Limb (tissue), 2 donors: ENCODE measurements around the gene C1orf159.
"Not testable (repeated sequence)": the region's sequence is repeated elsewhere in the genome, so short reads cannot be mapped to it uniquely, and the experiment has no call there.

Source experiments
- DNase-seq, 2 donors: peaks; one replicate each; pipeline ENCODE4 v3.0.0-alpha.2; 2016; ENCODE audit errors: extremely low spot score in 2 of 2

Gene C1orf159

GRCh38 chr1:1149416-1149815 lies 33.5 kb upstream of the C1orf159 start:
- DNase-seq = no peak

- DNase-seq = no peak
Observed at GRCh38 chr1:1148569-1148968, 32.7 kb upstream of the C1orf159 start.

- no peak for DNase-seq
Observed at GRCh38 chr1:1148061-1148460, 32.2 kb upstream of the C1orf159 start.

- no peak for DNase-seq
Observed at GRCh38 chr1:1146596-1146995, 30.7 kb upstream of the C1orf159 start.

GRCh38 chr1:1146026-1146425 lies 30.1 kb upstream of the C1orf159 start:
- no peak for DNase-seq

- DNase-seq = no peak
Observed at GRCh38 chr1:1145547-1145914, 29.6 kb upstream of the C1orf159 start.

- DNase-seq = no peak
Observed at GRCh38 chr1:1144843-1145546, 29.1 kb upstream of the C1orf159 start.

DNA sequence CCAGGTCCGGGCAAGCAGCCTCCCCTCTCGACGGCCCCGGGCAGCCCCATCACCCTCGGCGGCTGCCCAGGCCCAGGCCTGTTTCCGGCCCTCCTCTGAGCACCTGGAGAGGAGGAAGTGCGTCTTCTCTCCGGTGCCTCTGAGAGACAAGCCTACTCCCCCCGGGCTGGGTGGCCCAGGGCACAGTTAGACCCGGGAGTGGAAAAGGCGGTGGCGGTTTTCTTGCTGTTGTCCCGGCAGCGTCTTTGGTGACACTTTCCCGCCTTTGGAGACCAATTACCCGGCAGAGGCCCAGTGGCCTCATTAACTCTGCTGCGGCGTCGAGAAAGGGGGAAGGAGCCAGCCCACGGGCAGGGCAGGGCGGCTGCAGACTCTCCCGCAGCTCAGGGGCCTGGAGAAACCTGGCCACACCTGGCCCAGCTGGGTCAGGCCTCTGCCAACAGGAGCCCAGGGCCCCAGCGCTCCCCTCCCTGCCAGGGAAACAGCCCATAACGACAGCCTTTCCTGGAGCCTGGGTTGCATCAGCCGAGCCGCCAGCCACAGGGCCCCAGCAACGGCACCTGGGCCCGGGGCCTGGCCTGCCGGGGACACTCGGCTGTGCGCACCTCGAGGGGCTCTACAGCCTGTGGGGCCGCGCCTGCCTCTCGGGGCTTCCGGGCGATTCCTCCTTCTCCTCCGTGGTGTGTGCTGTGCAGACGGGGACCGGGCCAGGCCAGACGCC lies 28.4 kb upstream of the C1orf159 start:
- no peak for DNase-seq

DNA sequence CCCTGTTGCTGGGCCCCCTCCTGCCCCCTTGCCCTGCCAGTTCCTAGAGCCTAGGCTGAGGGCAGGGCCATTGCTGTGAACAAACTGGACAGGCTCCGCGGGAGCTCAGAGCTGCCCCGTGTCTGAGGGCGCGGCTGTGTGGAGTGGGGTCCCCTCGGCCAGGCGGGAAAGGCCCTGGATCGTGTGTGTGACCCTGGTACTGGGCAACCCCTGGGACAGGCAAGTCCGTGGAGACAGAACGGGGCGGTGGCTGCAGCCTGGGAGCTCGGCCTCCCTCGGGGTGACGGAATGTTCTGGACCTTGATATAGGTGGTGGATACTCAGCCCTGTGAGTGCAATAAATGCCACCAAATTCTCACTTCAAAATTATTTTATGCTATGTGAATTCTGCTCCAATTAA lies 27.7 kb upstream of the C1orf159 start:
- DNase-seq = no peak

- no peak for DNase-seq
Observed at GRCh38 chr1:1142844-1143243, 27.0 kb upstream of the C1orf159 start.

DNA sequence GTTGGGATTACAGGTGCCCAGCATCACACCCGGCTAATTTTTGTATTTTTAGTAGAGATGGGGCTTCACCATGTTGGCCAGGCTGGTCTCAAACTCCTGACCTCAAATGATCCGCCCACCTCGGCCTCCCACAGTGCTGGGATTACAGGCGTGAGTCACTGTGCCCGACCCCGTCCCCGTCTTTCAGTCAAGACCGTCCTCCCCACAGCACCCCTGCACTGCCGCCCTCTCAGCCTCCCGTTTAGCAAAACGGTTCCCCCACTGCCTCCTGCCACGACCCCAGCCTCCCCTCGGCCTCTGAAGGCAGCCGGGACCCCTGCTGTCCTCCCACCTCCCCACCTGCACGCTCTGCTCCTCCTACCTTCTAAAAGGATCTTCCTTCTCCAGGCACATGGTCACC lies 26.5 kb upstream of the C1orf159 start:
- not testable (repeated sequence) for DNase-seq

DNA sequence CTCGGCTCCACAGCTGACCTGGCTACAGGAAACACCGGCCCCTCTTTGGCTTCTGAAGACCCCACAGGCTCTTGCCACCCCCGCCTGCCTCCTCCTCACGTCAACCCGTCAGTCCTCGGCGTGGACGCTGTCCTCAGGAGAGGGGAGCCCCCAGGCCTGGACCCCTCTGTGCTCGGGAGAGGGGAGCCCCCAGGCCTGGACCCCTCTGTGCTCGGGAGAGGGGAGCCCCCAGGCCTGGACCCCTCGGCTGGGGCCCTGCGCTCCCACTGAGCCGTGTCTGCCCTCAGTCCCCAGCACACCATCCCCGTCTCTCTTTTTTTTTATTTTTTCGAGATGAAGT lies 26.0 kb upstream of the C1orf159 start:
- no peak for DNase-seq

- DNase-seq = no peak
Observed at GRCh38 chr1:1141244-1141910, 25.5 kb upstream of the C1orf159 start.

GRCh38 chr1:1140673-1141072 lies 24.8 kb upstream of the C1orf159 start:
- no peak for DNase-seq

DNA sequence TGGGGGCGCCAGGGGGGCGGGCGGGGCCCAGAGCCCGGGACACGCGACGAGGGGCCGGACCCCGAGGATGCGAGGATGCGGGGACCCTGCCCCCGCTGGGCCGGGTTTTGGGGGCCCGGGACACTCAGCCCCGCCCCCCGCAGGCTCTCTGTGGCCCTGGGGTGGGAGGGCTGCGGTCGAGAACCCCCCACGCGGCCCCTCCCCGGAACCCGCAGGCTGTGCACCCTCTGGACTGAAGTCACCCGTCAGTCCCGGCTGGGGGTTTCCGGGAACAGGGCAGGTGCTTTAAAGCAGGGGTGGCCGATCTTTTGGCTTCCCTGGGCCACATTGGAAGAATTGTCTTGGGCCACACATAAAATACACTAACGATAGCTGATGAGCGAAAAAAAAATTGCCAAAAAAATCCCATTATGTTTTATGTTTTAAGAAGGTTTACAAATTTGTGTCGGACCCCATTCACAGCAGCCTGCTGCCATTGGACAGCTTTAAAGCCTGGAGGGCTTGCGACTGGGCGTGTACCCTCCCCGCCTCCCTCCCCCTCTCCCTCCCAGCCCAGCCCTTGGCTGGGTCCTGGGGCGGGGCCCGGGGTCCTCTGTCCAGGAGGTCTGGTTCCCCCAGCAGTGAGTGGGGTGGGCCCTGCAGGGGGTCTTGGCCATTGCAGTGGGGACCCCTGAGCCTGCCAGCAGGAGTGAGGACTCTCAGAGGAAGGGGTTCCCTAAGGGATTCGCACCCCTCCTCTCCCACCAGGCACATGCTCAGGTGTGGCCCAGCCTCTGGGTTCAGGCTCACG lies 21.6 kb upstream of the C1orf159 start:
- DNase-seq = no peak

- DNase-seq = no peak
Observed at GRCh38 chr1:1136547-1137230, 20.8 kb upstream of the C1orf159 start.

- no peak for DNase-seq
Observed at GRCh38 chr1:1135339-1136136, 19.6 kb upstream of the C1orf159 start.

- DNase-seq = no peak
Observed at GRCh38 chr1:1134300-1134970, 18.5 kb upstream of the C1orf159 start.

- DNase-seq = peak in 1 of 2 donors; percentile 59
Observed at GRCh38 chr1:1132956-1133750, 17.3 kb upstream of the C1orf159 start.
